ENCODE measurements around the gene LTBP1.

Gene LTBP1

DNA sequence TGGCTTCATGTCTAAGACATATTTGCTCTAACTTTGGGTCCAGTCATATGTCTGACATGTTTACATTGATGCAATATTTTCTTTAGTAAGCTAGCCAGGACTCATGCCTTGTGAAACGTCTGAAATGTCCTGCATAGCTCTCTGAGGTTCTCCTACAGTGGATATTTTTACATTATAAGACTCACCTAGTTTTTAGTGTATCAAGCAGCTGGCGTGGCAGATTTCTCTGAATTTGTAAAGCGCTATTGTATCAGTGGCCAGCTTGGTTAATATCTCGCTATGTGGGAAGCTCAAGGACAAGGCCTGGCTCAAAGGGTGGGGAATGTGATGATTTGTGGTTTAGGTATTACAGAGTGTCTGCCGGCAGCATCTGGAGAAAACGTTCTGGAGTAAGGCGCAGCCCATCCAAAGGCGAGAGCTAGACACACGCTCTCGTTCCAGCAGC lies 164.3 kb downstream of the LTBP1 start:
- no peak for DNase-seq (ENCODE audit: low read depth)

DNA sequence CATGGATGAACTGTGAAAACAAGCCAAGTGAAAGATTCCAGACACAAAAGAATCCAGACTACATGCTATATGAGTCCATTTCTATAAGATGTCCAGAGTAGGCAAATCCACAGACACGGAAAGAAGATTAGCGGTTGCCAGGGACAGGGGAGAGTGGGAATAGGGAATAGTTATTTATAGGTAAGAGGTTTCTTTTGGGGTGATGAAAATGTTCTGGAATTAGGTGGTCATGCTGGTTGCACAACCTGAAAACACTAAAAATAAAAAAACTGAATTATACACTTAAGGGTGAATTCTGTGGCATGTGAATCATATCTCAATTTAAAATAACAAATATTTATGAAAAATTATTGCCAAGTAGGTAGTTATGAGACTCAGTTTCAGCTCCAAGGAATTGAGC lies 168.4 kb downstream of the LTBP1 start:
- no peak for DNase-seq (ENCODE audit: low read depth)

DNA sequence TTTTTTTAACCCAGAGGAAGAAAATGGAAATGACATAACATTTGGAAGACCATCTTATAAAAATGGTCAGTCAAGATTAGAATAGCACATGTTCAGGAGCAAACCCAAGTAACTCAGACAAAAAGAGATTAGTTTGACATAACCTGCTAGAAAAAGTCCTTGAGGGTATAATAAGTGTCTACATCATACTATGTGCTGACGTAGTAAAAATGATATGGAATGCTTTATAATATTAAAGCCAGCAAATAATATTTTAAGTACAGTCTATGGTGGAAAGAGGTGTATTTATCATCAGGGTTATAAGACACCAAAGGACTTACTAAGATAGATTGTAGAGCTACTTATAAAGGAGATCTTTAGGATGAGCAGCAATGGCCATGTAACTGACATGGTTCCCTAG lies 169.0 kb downstream of the LTBP1 start:
- no peak for DNase-seq (ENCODE audit: low read depth)

DNA sequence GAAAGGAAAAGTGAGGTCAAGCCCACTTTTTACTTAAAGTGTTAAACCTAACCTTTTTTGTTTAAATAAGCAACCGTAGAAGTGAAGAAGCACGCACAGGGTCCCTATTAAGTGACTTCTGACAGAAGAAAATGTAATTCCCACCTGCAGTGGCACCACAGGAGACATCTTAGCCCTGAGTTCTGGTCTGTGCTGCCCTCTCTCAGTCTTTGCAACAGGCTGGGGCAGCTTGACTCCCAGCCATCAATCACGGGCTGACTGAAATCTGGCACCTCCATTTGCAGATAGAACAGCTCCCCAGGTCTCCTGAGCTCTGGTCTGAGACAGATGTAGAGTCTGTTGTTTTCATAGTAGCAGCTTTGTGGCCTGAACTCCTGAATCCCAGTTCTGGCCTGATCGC lies 170.0 kb downstream of the LTBP1 start:
- DNase-seq (ENCODE audit: low read depth) = no peak

DNA sequence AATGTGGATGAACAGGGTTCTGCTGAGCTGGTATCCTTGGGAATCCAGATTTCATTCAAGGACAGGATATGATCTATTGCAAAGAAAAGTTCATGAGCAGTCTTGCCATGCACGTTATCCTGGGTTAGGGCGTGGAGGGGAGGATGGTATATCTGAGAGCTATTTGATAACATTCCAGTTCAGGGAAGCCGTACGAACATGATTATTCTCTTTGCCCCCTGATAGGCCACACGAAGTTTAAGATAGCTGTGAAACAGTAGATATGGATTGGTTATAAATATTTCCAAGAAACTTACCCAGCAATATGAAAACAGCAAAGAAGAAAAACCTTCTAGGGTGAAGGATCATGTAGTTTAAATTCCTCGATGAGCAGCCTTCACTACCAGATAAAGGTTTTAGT lies 171.9 kb downstream of the LTBP1 start:
- DNase-seq (ENCODE audit: low read depth) = no peak

DNA sequence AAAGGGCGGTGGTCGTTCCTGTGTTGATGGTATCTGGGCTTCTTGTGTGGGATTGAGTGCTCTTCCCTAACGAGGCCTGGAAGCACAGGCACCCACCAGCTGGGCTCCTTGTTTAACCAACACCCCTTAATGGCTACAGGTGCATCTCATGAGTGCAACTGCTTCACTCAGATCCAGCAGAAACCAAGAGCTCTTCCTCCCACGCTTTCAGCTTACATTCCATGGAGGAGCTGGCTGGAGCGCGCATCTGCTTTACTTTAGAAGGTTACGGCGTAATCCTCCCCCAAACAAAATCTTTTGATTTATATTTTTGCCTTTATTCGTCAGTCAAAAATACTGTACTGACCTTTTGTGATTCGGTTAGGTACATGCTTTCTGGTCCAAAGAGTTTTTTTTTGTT lies 174.7 kb downstream of the LTBP1 start:
- DNase-seq (ENCODE audit: low read depth) = no peak

DNA sequence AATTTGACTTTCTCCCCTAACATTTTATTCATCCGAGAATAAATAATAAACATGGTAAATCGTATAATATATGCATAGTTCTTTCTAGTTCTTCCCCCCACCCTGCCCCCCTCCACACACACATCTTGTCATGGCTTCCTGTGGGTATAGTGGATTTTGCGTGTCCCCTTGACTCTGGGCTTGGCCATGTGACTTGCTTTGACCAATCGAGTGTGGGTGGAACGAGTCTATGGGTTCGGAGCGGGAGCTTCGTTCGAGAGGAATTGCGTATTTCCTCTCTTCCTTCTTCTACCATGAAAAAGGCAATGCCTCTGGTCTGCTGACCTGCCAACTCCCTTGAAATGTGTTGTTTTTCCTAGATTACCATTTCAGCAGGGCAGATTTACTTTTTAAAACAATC lies 175.2 kb downstream of the LTBP1 start:
- no peak for DNase-seq (ENCODE audit: low read depth)

DNA sequence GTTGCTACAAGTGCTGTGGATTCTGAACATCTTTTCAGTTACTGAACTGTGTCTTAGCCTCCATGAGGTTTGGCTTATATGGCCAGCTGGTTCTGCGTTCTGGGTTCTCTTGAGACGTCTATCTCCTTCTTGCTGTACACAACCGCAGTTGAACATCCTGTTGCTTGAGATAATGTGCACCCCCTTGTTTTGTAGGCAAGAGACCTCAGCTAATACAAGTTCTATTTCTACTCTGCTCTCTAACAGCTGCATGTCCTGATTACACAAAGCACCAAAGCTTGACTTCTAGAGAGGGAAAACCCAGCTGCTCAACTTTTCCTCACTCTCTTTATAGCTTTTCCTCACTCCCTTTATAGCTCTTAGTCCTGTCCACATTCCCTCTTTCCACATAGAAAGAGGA lies 176.0 kb downstream of the LTBP1 start:
- DNase-seq (ENCODE audit: low read depth) = no peak

DNA sequence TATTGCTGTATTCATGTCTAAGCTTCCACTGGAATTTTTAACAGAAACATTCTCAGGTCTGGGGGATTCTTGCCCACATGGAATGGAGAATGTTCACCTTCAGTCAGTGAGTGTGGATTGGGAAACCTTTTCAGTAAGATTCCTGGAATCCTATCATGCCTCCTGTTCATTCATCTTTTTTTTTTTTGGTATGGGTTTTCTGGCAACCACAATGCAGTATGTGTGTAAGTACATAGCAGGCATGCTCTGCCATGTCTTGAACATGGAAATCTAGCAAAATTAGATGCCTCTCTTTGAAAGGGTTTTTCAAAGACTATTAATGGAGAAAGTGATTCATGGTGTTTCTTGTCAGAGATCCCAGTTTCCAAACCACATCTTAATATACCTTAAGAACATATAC lies 176.5 kb downstream of the LTBP1 start:
- no peak for DNase-seq (ENCODE audit: low read depth)

DNA sequence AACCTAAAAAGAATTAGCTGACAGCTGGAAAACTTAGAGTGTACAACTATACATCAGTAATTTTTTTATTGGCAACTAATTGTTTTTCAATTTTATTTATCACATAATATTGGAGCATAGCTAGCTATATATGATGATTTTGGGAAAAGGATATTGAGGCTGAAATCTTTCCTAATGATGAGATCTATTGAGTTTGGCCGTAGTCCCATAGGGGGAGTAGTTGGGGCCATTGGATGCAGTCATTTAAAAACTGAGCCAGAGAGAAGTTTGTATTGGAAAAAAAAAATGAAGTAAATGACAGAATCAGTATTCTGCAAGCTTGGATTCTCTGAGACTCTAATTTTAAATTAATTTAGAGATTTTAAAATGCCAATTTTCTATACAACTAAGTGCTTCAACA lies 179.8 kb downstream of the LTBP1 start:
- no peak for DNase-seq (ENCODE audit: low read depth)

DNA sequence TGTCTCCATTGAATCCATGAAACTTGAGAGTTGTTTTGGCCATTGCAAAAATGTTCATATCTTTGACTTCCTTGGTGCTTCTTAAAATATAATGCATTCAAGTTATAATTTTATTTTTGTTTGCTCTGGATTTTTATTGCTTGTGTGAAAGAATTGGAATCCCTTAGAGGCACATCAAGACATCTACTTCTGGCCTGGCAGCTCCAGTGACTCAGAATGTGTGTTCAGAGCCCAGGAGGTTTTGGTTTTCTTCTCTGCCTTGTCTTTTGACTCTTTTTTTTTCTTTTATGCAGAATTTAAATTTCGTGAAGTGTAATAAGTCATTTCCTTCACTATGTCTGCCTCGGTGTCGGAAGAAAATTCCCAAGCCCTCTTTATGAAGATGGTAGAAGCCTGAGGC lies 180.2 kb downstream of the LTBP1 start:
- DNase-seq (ENCODE audit: low read depth) = no peak

DNA sequence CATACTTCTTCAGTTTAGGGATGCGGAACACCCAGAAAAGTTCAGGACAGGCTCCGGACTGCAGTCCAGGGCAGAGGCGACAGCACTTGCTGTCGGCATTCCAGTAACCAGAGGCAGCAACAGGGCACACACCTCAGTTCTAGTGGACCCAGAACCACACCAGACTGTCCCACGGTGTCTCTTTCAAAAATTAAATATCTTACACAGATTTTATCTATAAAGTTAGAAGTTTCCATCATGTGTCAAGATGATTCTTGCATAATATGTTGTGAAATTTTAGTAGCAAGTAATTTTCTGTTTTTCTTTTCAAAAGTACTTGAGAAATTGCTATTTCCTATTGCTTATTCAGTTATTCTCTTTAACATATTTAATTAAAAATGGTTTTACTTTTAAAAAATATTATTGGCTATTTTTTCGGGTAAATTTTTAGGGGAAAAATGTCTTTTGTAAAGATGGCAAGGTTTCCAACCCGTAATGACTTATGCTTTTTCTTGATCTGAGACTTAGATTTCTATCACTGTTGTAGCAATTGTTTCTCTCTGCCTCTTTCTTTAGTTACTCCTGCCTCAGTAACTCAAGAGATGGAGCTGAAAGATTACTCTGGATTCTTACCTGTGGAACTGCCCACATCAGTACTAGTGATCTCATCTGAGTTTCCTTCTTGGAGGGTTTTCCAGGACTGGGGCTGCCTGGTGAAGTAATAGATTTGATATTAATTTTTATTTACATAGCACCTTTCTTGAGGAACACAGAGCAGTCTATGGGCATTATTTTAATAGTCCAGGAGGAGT lies 182.7 kb downstream of the LTBP1 start:
- DNase-seq (ENCODE audit: low read depth) = no peak

DNA sequence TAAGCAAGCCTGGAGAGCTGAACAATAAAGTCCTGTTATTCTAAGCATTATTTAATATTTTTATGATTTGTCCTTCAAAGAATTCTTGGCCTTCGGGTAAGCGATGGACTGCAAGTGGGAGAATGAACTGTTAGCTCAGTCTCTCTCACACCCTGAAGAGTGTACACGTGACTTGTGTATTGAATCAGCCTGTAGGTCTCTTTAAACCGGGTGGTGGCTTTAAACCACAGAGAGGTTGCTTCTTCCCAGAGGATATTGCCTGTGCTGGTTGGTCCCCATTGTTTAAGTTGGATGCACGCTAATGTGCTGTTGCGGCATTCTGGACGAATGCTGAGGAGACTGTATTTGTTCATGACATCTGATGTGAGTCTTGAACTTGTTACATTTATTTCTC lies 183.3 kb downstream of the LTBP1 start:
- DNase-seq (ENCODE audit: low read depth) = no peak

DNA sequence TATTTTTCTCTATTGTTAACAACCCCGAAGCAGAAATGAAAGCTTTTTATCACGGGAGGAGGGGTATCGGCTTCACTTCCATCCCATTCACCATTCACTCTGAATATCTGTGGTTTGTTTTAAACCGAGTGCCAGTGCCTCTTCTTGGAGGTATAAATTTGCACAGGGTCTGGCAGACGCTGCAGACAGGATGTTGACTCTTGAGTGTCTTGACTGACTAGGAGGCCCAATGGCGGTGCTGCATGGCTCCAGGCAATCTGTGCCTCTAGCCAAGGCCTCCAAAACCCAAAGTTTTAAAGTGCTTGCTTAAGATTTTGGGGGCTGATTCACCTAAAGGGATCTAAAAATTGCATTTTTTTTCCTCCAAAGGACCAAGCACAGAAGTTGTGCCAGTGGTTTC lies 183.8 kb downstream of the LTBP1 start:
- no peak for DNase-seq (ENCODE audit: low read depth)

DNA sequence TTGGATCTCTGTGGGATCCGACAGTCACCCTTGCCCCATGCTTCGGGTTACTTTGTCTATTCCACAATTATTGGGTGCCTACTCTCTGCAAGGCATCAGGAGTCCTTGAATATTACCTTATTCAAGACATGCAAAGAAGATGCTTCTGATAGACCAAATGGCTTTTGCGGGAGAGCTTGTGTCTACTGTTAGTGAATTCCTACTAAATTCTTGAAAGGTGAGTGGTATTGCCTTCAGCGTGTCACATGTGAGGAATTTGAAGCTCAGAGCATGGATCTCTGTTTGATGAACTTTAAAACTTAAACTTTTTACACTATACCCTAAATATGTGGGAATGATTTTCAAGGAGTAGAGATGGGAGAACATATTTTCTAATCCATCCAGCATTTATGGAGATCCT lies 184.4 kb downstream of the LTBP1 start:
- DNase-seq (ENCODE audit: low read depth) = no peak

DNA sequence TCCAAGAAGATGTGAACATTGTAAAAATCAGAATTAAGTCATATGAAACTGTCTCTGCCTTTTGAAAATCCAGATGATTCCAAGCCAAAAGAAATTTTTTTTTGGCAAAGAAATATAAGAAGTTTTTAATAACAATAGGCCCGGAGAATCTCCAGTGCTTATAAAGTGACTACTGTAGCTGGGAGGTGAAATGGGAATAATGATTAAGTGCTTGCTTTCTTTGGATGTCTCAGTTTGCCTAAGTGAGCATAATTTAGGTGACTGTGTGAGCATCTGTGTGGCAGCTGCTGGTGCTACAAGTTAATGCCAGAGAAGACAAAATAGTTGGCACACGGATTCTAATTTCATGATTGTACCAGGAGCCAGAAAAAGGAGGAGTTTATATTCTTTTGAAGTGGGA lies 185.0 kb downstream of the LTBP1 start:
- DNase-seq (ENCODE audit: low read depth) = no peak

DNA sequence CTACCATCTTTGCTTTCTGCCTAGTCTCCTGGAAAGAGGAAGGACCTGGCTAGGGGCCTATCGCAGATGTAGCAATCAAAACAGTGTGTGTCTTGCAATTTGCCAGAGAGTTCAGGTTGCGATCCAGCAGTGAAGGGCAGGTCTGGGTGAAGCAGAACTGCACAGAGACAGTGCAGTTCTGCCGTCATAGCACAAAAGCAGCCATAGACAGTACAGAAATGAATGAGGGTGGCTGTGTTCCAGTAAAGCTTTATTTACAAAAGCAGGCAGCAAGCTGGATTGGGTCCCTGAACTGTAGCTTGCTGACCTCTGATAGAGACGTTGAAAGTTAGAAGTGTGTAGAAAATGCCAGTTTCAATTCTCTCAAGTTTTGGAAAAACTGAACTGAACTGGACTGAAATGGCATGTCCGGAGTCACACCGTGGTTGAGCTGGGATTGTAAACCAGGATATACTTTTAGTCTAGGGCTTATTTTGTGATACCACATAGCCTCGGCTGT lies 186.8 kb downstream of the LTBP1 start:
- DNase-seq (ENCODE audit: low read depth) = no peak

DNA sequence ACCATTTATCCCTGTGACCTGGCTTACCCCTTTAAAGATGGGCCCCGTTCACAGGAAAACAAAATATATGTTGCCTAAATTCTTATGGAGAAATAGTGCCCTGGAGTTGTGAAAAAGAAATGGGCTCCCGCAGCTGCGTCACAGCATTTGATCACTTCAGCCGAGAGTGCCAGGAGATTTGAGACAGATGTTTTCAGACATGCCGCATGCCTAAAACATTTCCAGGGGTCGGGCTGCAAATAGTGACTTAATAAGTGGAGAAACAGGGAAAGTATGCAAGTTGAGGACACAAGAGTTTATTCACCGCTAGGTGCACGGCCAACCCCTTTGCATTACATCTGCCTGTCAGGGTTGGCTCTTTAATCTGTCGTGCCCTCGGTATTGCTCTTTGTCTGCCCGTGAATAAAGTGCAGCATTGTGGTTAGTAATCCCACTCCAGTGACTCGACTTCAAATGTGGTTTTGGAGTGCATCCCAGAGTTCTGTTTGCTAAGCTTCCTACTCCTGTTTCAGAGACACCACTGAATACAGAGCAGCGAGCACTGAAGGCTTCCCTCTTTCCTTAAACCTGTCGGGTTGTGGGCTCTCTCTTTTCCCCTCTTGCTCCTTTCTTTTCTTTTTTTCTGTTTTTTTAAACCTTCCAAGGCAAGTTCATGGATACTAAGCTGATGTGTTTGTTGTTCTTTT lies 187.5 kb downstream of the LTBP1 start:
- DNase-seq (ENCODE audit: low read depth) = no peak

DNA sequence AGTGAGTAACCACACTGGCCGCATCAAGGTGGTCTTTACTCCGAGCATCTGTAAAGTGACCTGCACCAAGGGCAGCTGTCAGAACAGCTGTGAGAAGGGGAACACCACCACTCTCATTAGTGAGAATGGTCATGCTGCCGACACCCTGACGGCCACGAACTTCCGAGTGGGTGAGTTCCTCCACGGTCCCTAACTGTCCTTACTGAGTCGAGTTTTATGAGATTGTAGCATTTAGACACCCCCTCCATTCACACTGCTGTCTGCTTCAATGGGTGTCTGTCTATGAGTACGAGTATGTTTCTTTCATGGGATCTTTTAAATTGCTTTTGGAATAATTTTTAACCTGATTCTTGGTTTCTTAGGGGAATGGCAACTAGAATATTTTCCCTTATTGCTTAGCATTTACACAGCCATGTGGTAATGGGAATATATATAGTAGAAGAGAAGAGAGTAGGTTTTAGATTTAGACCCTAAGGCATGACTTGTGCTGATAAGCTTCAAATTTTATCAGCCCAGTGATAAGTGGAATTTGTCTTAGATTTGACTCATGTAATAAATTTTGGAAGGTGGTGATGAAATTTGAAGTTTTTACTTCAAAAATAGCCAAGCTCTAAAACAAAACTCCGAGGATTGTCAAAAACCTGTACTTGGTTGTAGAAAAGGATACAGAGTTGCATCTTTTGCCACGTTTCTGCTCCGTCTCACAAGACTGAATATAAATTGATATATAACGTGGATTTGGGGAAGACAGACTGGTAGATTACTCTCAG lies 188.2 kb downstream of the LTBP1 start:
- no peak for DNase-seq (ENCODE audit: low read depth)

DNA sequence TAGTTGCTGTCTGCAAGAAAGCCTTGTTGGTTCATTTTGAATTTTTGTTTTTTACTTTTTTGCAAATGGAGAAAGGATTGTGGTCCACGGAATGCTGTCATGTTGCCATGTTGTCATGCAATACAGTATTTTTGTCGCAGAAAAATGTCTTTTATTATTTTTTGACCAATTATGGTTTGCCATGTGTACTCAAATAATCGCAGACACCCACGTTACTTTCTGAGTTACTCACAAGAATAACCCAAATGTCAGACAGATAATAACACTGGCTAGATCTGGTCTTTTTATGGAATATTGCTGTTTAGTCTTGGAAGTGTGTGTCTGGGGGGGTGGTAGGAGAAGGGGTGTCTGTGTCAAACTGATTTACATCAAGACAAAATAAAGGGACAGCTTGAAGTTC lies 188.9 kb downstream of the LTBP1 start:
- DNase-seq (ENCODE audit: low read depth) = no peak

DNA sequence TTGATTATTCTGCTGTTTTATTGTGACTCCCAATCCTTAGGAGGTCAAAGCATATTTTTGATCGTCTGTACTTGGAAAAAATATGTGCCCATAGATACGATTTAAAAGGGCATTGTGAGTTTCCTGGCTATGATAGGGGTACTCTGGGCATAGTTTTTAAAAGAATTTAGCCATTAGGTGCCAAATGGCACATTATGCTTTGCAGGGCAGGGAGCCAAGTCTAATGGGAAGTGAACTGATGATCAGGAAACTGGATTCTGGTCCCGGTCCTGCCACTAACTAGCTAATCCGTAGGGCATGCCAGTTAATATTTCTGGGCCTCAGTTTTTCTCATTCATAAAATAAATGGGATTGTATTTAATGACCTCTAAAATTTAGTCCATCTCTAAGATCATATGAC lies 189.3 kb downstream of the LTBP1 start:
- no peak for DNase-seq (ENCODE audit: low read depth)

DNA sequence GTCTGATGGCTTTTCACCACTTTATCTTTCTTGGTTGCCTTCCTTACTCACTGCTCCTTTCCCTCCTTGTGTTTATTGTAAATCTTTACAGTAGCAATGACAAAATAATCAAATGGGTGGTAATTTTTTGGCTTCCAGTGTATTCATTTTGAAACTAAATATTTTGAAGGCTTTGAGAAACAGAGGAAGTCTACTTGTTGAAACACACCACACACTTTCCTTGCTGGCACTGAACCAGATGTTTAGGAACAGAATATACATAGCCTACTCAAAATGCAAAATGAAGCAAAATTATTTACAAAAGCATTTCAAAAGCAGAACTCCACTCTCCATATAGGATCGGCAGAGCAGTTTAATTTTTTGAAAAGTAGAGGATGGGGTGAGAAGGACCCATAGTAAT lies 189.8 kb downstream of the LTBP1 start:
- DNase-seq (ENCODE audit: low read depth) = no peak

DNA sequence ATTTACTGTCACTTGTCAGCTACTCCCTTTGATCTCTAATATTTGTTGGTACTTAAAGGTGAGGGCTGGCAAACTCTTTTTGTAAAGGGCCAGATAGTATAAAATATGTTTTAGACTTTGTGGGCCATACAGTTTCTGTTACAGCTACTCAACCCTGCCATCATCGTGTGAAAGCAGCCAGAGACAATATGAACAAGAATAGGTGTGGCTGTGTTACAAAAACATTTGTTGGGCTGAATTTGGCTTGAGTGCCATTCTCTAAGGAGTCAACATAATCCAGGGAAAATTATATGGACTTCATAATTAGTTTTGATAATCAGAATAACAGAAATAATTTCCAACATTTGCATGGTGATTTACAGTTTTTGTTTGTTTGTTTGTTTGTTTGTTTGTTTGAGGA lies 190.6 kb downstream of the LTBP1 start:
- DNase-seq (ENCODE audit: low read depth) = no peak

Measured in T follicular helper cell (primary cell).